CD4-positive, alpha-beta T cell (primary cell): ENCODE data around the gene TNS1. TPM values are rescaled to one million over a fixed set of nuclear protein-coding genes. Genes with fewer than 3 reads are reported as not detected.

Experiments
- ATAC-seq: fragments of 200-7000 bp; cut with Tn5 transposase; one replicate; pipeline ENCODE4 v1.10.0; 2022; ENCODE audit warnings: mild to moderate bottlenecking; ENCODE audit not compliant: poor library complexity
- CTCF ChIA-PET: fragments of 350-600 bp; sonication (Branson Sonifier 250); formaldehyde crosslinking; loops from one replicate; lab custom pipeline; 2021; ENCODE audit warnings: antibody characterized with exemption, inconsistent platforms; lab: Charles Lee
- POLR2A ChIA-PET: fragments of 350-600 bp; sonication (Branson Sonifier 250); formaldehyde crosslinking; loops from one replicate; lab custom pipeline; 2021; ENCODE audit warnings: antibody characterized with exemption, inconsistent platforms; lab: Charles Lee
- DNase-seq, 14 experiments: peaks; one replicate each; pipeline ENCODE4 v3.0.0-alpha.2; 2013 to 2020; ENCODE audit warnings: mixed read lengths in 2 of 14
- H3K27ac ChIP-seq, 2 donors: one replicate each; pipeline versions ENCODE4 v1.5.1 to v1.7.0; 2013; ENCODE audit warnings: low read length in 2 of 2, low read depth in 1 of 2, mild to moderate bottlenecking in 1 of 2
- H3K27me3 ChIP-seq, 2 experiments: 1 replicate in 1 of 2; 2 replicates in 1 of 2; pipeline versions ENCODE4 v1.6.1 to v1.7.0; 2013; ENCODE audit warnings: low read length in 2 of 2, control low read depth in 1 of 2, mild to moderate bottlenecking in 1 of 2, moderate library complexity in 1 of 2; ENCODE audit not compliant: insufficient read depth in 2 of 2, control insufficient read depth in 1 of 2
- H3K36me3 ChIP-seq: one replicate; pipeline ENCODE4 v1.6.1; 2013; ENCODE audit warnings: low read length, control low read depth; ENCODE audit not compliant: insufficient read depth
- H3K4me1 ChIP-seq: one replicate; pipeline ENCODE4 v1.6.1; 2013; ENCODE audit warnings: low read length, control low read depth; ENCODE audit not compliant: insufficient read depth
- H3K4me3 ChIP-seq: one replicate; pipeline ENCODE4 v1.5.1; 2013; ENCODE audit warnings: mild to moderate bottlenecking, low read length, moderate library complexity
- H3K9me3 ChIP-seq, 2 experiments: 1 replicate in 1 of 2; 2 replicates in 1 of 2; pipeline versions ENCODE4 v1.6.1 to v1.7.0; 2013; ENCODE audit warnings: low read length in 2 of 2, mild to moderate bottlenecking in 2 of 2, control low read depth in 1 of 2, moderate library complexity in 1 of 2; ENCODE audit not compliant: control insufficient read depth in 1 of 2, insufficient read depth in 1 of 2
- H3K27ac Mint-ChIP-seq: one replicate; pipeline ENCODE4 v1.8.0; 2020; ENCODE audit warnings: mixed read lengths
- H3K27me3 Mint-ChIP-seq: one replicate; pipeline ENCODE4 v1.8.0; 2021; ENCODE audit warnings: mixed read lengths
- H3K36me3 Mint-ChIP-seq: one replicate; pipeline ENCODE4 v1.8.0; 2021; ENCODE audit warnings: low read depth, mixed read lengths
- H3K4me1 Mint-ChIP-seq: one replicate; pipeline ENCODE4 v1.8.0; 2021; ENCODE audit warnings: low read depth, mixed read lengths
- H3K4me3 Mint-ChIP-seq: one replicate; pipeline ENCODE4 v1.8.0; 2020; ENCODE audit warnings: mild to moderate bottlenecking, mixed read lengths
- H3K9me3 Mint-ChIP-seq: one replicate; pipeline ENCODE4 v1.8.0; 2020; ENCODE audit warnings: mixed read lengths
- intact Hi-C, 2 experiments: fragments of 100-400 bp; cut with DNase I in 1 of 2; cut with micrococcal nuclease in 1 of 2; formaldehyde crosslinking; loops; one replicate each; pipeline versions ENCODE4 v1.15.1 to v1.9.0; 2023 to 2025; cut with DNase I, micrococcal nuclease
- total RNA-seq, 174 experiments: library from RNA in 2 of 174; stranded (reverse) in 2 of 174; gene quantifications; one replicate each; pipeline ENCODE4 v1.2.3 and lab custom pipeline; 2021 to 2026
- TF ChIP-seq, protein P1 (sequence below): fragments of 200-600 bp; IDR thresholded peaks from one replicate; pipeline ENCODE4 v1.8.0; 2022; ENCODE audit warnings: antibody characterized with exemption, mild to moderate bottlenecking

TNS1 gene
- total RNA-seq, 2 experiments from 2014 or later = 0.25 to 0.34 TPM

DNA sequence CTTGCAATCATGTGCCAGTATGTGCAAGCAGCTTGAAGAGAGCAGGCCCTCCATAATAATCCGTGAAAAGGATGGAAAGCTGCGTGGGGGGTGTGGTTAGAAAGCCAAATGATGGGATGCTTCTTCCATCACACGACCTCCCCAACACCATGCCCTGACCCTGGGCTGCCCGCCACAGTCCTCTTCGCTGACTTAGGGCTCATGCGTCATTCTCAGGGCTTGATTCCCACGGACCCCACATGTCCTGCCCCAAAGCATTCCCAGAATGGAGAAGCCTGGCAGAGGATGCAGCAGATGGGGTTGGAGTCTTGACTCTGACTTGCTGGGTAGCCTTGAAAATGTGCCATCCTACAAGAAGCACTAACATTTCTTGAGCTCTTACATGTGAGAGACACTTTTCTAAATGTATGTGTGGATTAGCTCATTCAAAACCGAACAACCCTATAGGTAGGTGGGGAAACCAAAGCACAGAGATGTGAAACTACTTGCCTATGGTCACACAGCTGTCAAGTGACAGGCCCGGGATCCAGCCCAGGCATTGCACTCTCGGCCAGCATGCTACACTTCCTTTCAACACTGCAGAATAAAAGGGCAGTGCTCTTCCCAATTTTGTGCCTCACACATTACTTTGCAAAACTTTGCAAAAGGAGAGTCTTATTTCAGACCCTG, 3.7 kb downstream of the TNS1 start:
- CTCF ChIA-PET = no interaction called here
- intact Hi-C loops = no loop called here
- no peak for ATAC-seq
- Histone ChIP-seq H3K27me3 (no peaks in the 10 kb centered on the region), H3K4me3 (no peak overlapping the region), H3K9me3 (no peaks in the 10 kb centered on the region), H3K27ac (no peak overlapping the region), H3K4me1 (no peaks in the 10 kb centered on the region), H3K36me3 (no peaks in the 10 kb centered on the region)
- TF ChIP-seq, protein P1, sequence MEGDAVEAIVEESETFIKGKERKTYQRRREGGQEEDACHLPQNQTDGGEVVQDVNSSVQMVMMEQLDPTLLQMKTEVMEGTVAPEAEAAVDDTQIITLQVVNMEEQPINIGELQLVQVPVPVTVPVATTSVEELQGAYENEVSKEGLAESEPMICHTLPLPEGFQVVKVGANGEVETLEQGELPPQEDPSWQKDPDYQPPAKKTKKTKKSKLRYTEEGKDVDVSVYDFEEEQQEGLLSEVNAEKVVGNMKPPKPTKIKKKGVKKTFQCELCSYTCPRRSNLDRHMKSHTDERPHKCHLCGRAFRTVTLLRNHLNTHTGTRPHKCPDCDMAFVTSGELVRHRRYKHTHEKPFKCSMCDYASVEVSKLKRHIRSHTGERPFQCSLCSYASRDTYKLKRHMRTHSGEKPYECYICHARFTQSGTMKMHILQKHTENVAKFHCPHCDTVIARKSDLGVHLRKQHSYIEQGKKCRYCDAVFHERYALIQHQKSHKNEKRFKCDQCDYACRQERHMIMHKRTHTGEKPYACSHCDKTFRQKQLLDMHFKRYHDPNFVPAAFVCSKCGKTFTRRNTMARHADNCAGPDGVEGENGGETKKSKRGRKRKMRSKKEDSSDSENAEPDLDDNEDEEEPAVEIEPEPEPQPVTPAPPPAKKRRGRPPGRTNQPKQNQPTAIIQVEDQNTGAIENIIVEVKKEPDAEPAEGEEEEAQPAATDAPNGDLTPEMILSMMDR = no peak
- DNase-seq = no peak
- peaks cover 3% of the 10 kb centered on the region for H3K27me3 Mint-ChIP-seq
- no peak overlapping the region for H3K4me3 Mint-ChIP-seq
- no peaks in the 10 kb centered on the region for H3K36me3 Mint-ChIP-seq
- H3K4me1 Mint-ChIP-seq = no peaks in the 10 kb centered on the region
- H3K9me3 Mint-ChIP-seq = no peaks in the 10 kb centered on the region
- POLR2A ChIA-PET = no interaction called here
- no peak overlapping the region for H3K27ac Mint-ChIP-seq

DNA sequence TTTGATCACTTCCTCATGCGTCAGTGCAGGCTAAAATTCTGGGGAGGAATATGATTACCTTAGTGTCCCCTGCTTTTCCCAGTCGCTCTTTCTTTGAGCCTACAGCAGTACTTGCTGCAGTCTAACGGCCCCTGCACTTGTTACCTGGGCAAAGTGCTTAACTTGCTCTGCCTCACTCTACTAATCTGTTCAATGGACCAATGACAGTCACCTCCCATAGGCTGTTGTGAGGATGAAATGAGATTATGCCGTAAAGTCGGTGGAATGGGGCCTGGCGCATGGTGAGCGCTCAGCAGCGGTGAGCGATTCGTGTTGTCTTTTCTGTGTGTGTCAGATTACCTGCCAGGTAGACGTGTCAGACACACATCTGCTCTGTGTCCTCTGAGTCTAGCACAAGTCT, 5.3 kb downstream of the TNS1 start:
- H3K27me3 ChIP-seq = no peaks in the 10 kb centered on the region
- TF ChIP-seq, protein P1 = no peak
- DNase-seq (no peak), ATAC-seq (no peak)
- H3K4me3 Mint-ChIP-seq = no peak overlapping the region
- H3K27me3 Mint-ChIP-seq = peaks cover 13% of the 10 kb centered on the region
- no peaks in the 10 kb centered on the region for H3K4me1 Mint-ChIP-seq
- H3K9me3 Mint-ChIP-seq = no peaks in the 10 kb centered on the region
- no peaks in the 10 kb centered on the region for H3K9me3 ChIP-seq
- H3K36me3 ChIP-seq = no peaks in the 10 kb centered on the region
- CTCF ChIA-PET = no interaction called here
- H3K27ac Mint-ChIP-seq = no peak overlapping the region
- no peaks in the 10 kb centered on the region for H3K36me3 Mint-ChIP-seq
- H3K4me1 ChIP-seq = no peaks in the 10 kb centered on the region
- POLR2A ChIA-PET = no interaction called here
- no peak overlapping the region for H3K4me3 ChIP-seq
- intact Hi-C loops = no loop called here
- H3K27ac ChIP-seq = no peak overlapping the region

GRCh38 chr2:217996361-217996760, 6.4 kb downstream of the TNS1 start:
- peak in 2 of 14 experiments; percentile 27 to 43 for DNase-seq
- ChIA-PET POLR2A (no interaction called here), CTCF (no interaction called here)
- Mint-ChIP-seq H3K9me3 (no peaks in the 10 kb centered on the region), H3K4me3 (no peak overlapping the region), H3K27me3 (peaks cover 15% of the 10 kb centered on the region), H3K4me1 (no peaks in the 10 kb centered on the region), H3K36me3 (no peaks in the 10 kb centered on the region), H3K27ac (no peak overlapping the region)
- H3K4me1 ChIP-seq = no peaks in the 10 kb centered on the region
- no peak overlapping the region for H3K4me3 ChIP-seq
- H3K27ac ChIP-seq = no peak overlapping the region
- ATAC-seq = no peak
- no peaks in the 10 kb centered on the region for H3K27me3 ChIP-seq
- no peaks in the 10 kb centered on the region for H3K36me3 ChIP-seq
- intact Hi-C loops = no loop called here
- TF ChIP-seq, protein P1 = no peak
- H3K9me3 ChIP-seq = no peaks in the 10 kb centered on the region
